H1 (cell line): ENCODE measurements around the gene APOL2. TPM values are rescaled to one million over a fixed set of nuclear protein-coding genes. Genes with fewer than 3 reads are reported as not detected.
A peak's percentile ranks its signal among the peaks of the same experiment; 100 is the strongest.

Source experiments
- CTCF ChIA-PET: fragments of 300-600 bp; sonication (Branson Sonifier 250); formaldehyde crosslinking; loops from one replicate; lab custom pipeline; 2021; ENCODE audit not compliant: partially characterized antibody; lab: Charles Lee
- POLR2A ChIA-PET: fragments of 300-600 bp; sonication (Branson Sonifier 250); formaldehyde crosslinking; loops from one replicate; lab custom pipeline; 2021; ENCODE audit warnings: inconsistent platforms; ENCODE audit not compliant: partially characterized antibody; lab: Charles Lee
- DNase-seq, 2 experiments: peaks; one replicate each; pipeline versions ENCODE4 v3.0.0 to v3.0.0-alpha.2; 2010 to 2022; ENCODE audit warnings: low spot score in 2 of 2, low read depth in 1 of 2, mixed read lengths in 1 of 2
- FAIRE-seq: peaks from 2 replicates; lab custom pipeline; 2011; peaks lifted over from hg19 to GRCh38; lab: Jason Lieb, UNC
- H2AFZ ChIP-seq: 2 replicates; pipeline ENCODE4 v1.8.1; 2012; ENCODE audit warnings: low read length, inconsistent platforms
- H2AK5ac ChIP-seq: 2 replicates; pipeline ENCODE4 v1.6.1; 2013; ENCODE audit warnings: low read depth, low read length
- H2BK120ac ChIP-seq: replicated peaks from 2 replicates; pipeline ENCODE3; 2013; ENCODE audit warnings: low read depth, low read length, inconsistent platforms
- H2BK12ac ChIP-seq: 2 replicates; pipeline ENCODE4 v1.6.1; 2013; ENCODE audit warnings: low read depth, low read length
- H2BK15ac ChIP-seq: 2 replicates; pipeline ENCODE4 v1.6.1; 2013; ENCODE audit warnings: low read length
- H2BK20ac ChIP-seq: 2 replicates; pipeline ENCODE4 v1.6.1; 2013; ENCODE audit warnings: low read length
- H2BK5ac ChIP-seq: 2 replicates; pipeline ENCODE4 v1.6.1; 2013; ENCODE audit warnings: low read depth, low read length
- H3K14ac ChIP-seq: 2 replicates; pipeline ENCODE4 v1.6.1; 2013; ENCODE audit warnings: inconsistent platforms; ENCODE audit not compliant: insufficient read length
- H3K18ac ChIP-seq: 2 replicates; pipeline ENCODE4 v1.6.1; 2013; ENCODE audit warnings: low read length; ENCODE audit errors: extremely low read depth
- H3K23ac ChIP-seq: 2 replicates; pipeline ENCODE4 v1.6.1; 2013; ENCODE audit warnings: inconsistent platforms; ENCODE audit not compliant: insufficient read length
- H3K23me2 ChIP-seq: 2 replicates; pipeline ENCODE4 v1.6.1; 2013; ENCODE audit warnings: low read depth, low read length
- H3K27ac ChIP-seq: 2 replicates; pipeline ENCODE4 v1.6.1; 2011; ENCODE audit warnings: low read depth, low read length, inconsistent platforms
- H3K27me3 ChIP-seq, 4 experiments: replicated peaks in 1 of 4; 1 replicate in 1 of 4; 2 replicates in 3 of 4; pipeline versions ENCODE4 v1.6.1 to v1.8.1; 2011 to 2013; ENCODE audit warnings: low read length in 3 of 4, mild to moderate bottlenecking in 3 of 4, inconsistent platforms in 2 of 4, mixed read lengths in 2 of 4, moderate library complexity in 1 of 4; ENCODE audit not compliant: control insufficient read depth in 3 of 4, insufficient read depth in 3 of 4; ENCODE audit errors: extremely low read depth in 1 of 4
- H3K36me3 ChIP-seq, 4 experiments: 2 replicates each; pipeline versions ENCODE4 v1.6.1 to v1.8.1; 2011 to 2013; ENCODE audit warnings: mild to moderate bottlenecking in 4 of 4, low read length in 3 of 4, moderate library complexity in 2 of 4, control low read depth in 1 of 4, inconsistent platforms in 1 of 4; ENCODE audit not compliant: insufficient read depth in 4 of 4, control insufficient read depth in 2 of 4
- H3K4ac ChIP-seq: replicated peaks from 2 replicates; pipeline ENCODE3; 2013; ENCODE audit warnings: low read length, low read depth, mixed read lengths, inconsistent platforms; ENCODE audit not compliant: insufficient read length
- H3K4me1 ChIP-seq, 4 experiments: replicated peaks in 1 of 4; 1 replicate in 1 of 4; 2 replicates in 3 of 4; pipeline versions ENCODE4 v1.6.1 to v1.8.1; 2011 to 2013; ENCODE audit warnings: low read length in 3 of 4, inconsistent platforms in 2 of 4, mixed read lengths in 1 of 4; ENCODE audit not compliant: insufficient read depth in 4 of 4, control insufficient read depth in 3 of 4
- H3K4me2 ChIP-seq, 2 experiments: 2 replicates each; pipeline versions ENCODE4 v1.6.1 to v1.8.1; 2011 to 2013; ENCODE audit warnings: low read depth in 2 of 2, low read length in 2 of 2, control low read depth in 1 of 2, inconsistent platforms in 1 of 2, mild to moderate bottlenecking in 1 of 2; ENCODE audit not compliant: insufficient read depth in 1 of 2
- H3K4me3 ChIP-seq, 4 experiments: fragments of 200-600, 300-600 bp in 1 of 4; sonication (generic), shearing (Covaris generic), sonication (Bioruptor Twin) in 1 of 4; 2 replicates each; pipeline versions ENCODE4 v1.5.1 to v1.8.1; 2011 to 2016; ENCODE audit warnings: low read length in 4 of 4, low read depth in 3 of 4, control low read depth in 2 of 4, inconsistent platforms in 2 of 4, mild to moderate bottlenecking in 2 of 4, mixed read lengths in 1 of 4, moderate library complexity in 1 of 4; ENCODE audit not compliant: insufficient read depth in 2 of 4; ENCODE audit errors: extremely low read depth in 1 of 4
- H3K56ac ChIP-seq: replicated peaks from 2 replicates; pipeline ENCODE3; 2013; ENCODE audit warnings: low read depth, mild to moderate bottlenecking, mixed read lengths, low read length, inconsistent platforms; ENCODE audit not compliant: insufficient read length
- H3K79me1 ChIP-seq: 2 replicates; pipeline ENCODE4 v1.6.1; 2013; ENCODE audit warnings: low read depth, low read length, control low read depth
- H3K79me2 ChIP-seq, 2 experiments: 2 replicates each; pipeline versions ENCODE4 v1.6.1 to v1.8.1; 2012 to 2013; ENCODE audit warnings: low read length in 2 of 2, mild to moderate bottlenecking in 2 of 2, inconsistent platforms in 1 of 2; ENCODE audit not compliant: insufficient read depth in 2 of 2, control insufficient read depth in 1 of 2
- H3K9ac ChIP-seq, 4 experiments: replicated peaks in 1 of 4; 1 replicate in 1 of 4; 2 replicates in 3 of 4; pipeline versions ENCODE4 v1.6.1 to v1.8.1; 2011 to 2013; ENCODE audit warnings: low read depth in 3 of 4, low read length in 3 of 4, control low read depth in 2 of 4, mild to moderate bottlenecking in 2 of 4, moderate library complexity in 2 of 4, inconsistent platforms in 1 of 4; ENCODE audit errors: extremely low read depth in 1 of 4
- H3K9me3 ChIP-seq, 2 experiments: 2 replicates each; pipeline versions ENCODE4 v1.6.1 to v1.8.1; 2012 to 2013; ENCODE audit warnings: mild to moderate bottlenecking in 2 of 2, moderate library complexity in 2 of 2, control low read depth in 1 of 2, inconsistent platforms in 1 of 2, low read depth in 1 of 2, low read length in 1 of 2, mixed read lengths in 1 of 2; ENCODE audit not compliant: insufficient read depth in 2 of 2
- H4K20me1 ChIP-seq, 2 experiments: replicated peaks in 1 of 2; 2 replicates each; pipeline versions ENCODE3 to v1.8.1; 2011 to 2013; ENCODE audit warnings: inconsistent platforms in 2 of 2, low read length in 2 of 2, mild to moderate bottlenecking in 1 of 2; ENCODE audit not compliant: insufficient read depth in 2 of 2, control insufficient read depth in 1 of 2
- H4K5ac ChIP-seq: 2 replicates; pipeline ENCODE4 v1.6.1; 2013; ENCODE audit warnings: low read length, low read depth, mixed read lengths, inconsistent platforms; ENCODE audit not compliant: insufficient read length
- H4K8ac ChIP-seq: 2 replicates; pipeline ENCODE4 v1.8.0; 2013; ENCODE audit warnings: mild to moderate bottlenecking, moderate library complexity, low read length, inconsistent platforms; ENCODE audit not compliant: insufficient read depth; ENCODE audit errors: extremely low read depth
- H4K91ac ChIP-seq: replicated peaks from 2 replicates; pipeline ENCODE3; 2013; ENCODE audit warnings: low read length, mixed read lengths, inconsistent platforms; ENCODE audit not compliant: insufficient read length
- GTF2F1 ChIP-seq: IDR thresholded peaks from 2 replicates; pipeline ENCODE4 v1.6.1; 2012; ENCODE audit warnings: low read depth, low read length, improper control_type of control experiment, borderline replicate concordance
- POLR2AphosphoS5 ChIP-seq: IDR thresholded peaks from 2 replicates; pipeline ENCODE4 v1.6.1; 2011; ENCODE audit warnings: low read depth, low read length
- SP4 ChIP-seq: IDR thresholded peaks from 2 replicates; pipeline ENCODE4 v1.6.1; 2012; ENCODE audit warnings: low read length, inconsistent platforms
- YY1 ChIP-seq: IDR thresholded peaks from 2 replicates; pipeline ENCODE4 v1.6.1; 2011; ENCODE audit warnings: low read depth, mild to moderate bottlenecking, low read length
- WGBS, 2 experiments: shearing (Covaris generic) in 1 of 2; methylation state at CpG; one replicate each; pipeline versions ENCODE4 v1.1.6 to v1.1.7; 2013 to 2015; ENCODE audit warnings: low lambda C conversion rate in 2 of 2, mixed read lengths in 2 of 2, inconsistent platforms in 1 of 2, low coverage in 1 of 2, missing lambda C conversion rate in 1 of 2; ENCODE audit not compliant: insufficient replicate concordance in 2 of 2, insufficient coverage in 1 of 2, insufficient read length in 1 of 2; ENCODE audit errors: extremely low coverage in 1 of 2, missing lambda C conversion rate in 1 of 2; 5-methylcytosine and 5-hydroxymethylcytosine counted together
- polyA plus RNA-seq, 7 experiments: library from polyadenylated mRNA; depleted of rRNA in 3 of 7; stranded (reverse) in 5 of 7; unstranded in 2 of 7; fragments of >200 nt in 5 of 7; fragments of 200-250 nt in 2 of 7; gene quantifications; 1 replicate in 5 of 7; 2 replicates in 1 of 7; 4 replicates in 1 of 7; pipeline versions ENCODE4 v1.2.1 to v1.2.3, GENCODE V29; 2011 to 2013; ENCODE audit warnings: missing spikeins in 2 of 7, mixed read lengths in 2 of 7
- total RNA-seq: library from RNA; stranded (reverse); fragmentation: NEBNext Ultra II Directional; extraction: Animal tissue kit (Norgen Biotek cat#: 25700); gene quantifications from 2 replicates; pipeline ENCODE4 v1.2.1, GENCODE V29; 2021

Gene APOL2
- total and polyA plus RNA-seq, 2 of the 8 experiments (the other 6 are each of a cell fraction or from before 2014, with no cell fraction given): 8.1 to 11.0 TPM

GRCh38 chr22:36253523-36254490 is 14.5 kb upstream of the APOL2 start:
- WGBS, 2 experiments: 75% methylated on average over 6 of the region's 7 CpGs; no CpG with 5 or more reads in 1 of the 2 experiments
- H3K79me1 ChIP-seq: no peaks in the 10 kb centered on the region
- no peak overlapping the region for H2BK12ac ChIP-seq
- H3K56ac ChIP-seq: no peak overlapping the region
- peaks cover 0 to 3% of the 10 kb centered on the region in 2 experiments; a peak in 1 of 4 replicates for H3K9me3 ChIP-seq
- no peak overlapping the region for H3K18ac ChIP-seq
- H2BK5ac ChIP-seq: no peak overlapping the region
- H4K20me1 ChIP-seq: no peaks in the 10 kb centered on the region
- no peaks in the 10 kb centered on the region; a peak in 1 of 7 replicates for H3K27me3 ChIP-seq
- ChIA-PET POLR2A (interaction anchor here (0.8 to 1.2 kb wide), 2 partner anchors 14 to 59 kb away, joined by 3 to 4 read pairs; partner anchors contain the start of gene APOL2), CTCF (interaction anchor here (0.6 to 3.9 kb wide), 7 partner anchors 8 to 217 kb away, joined by 3 to 30 read pairs (median 5); partner anchors contain the start of gene APOL2)
- H3K4me1 ChIP-seq: peaks cover 3 to 11% (median 5%) of the 10 kb centered on the region in 4 experiments; a peak in 6 of 7 replicates
- no peak overlapping the region for H3K4ac ChIP-seq
- H4K91ac ChIP-seq: no peak overlapping the region
- no peaks in the 10 kb centered on the region for H3K23me2 ChIP-seq
- no peaks in the 10 kb centered on the region for H3K79me2 ChIP-seq
- no peak overlapping the region for H3K14ac ChIP-seq
- H2BK15ac ChIP-seq: peak overlapping the region; percentile 46; the same call in 1 of the 2 replicates
- no peak overlapping the region for H3K27ac ChIP-seq
- no peak overlapping the region for H2BK120ac ChIP-seq
- DNase-seq: no peak
- no peaks in the 10 kb centered on the region for H3K36me3 ChIP-seq
- H3K4me2 ChIP-seq: no peak overlapping the region
- H4K8ac ChIP-seq: no peak overlapping the region
- no peak overlapping the region; a peak in 1 of 7 replicates for H3K9ac ChIP-seq
- no peak overlapping the region for H4K5ac ChIP-seq
- H3K23ac ChIP-seq: no peak overlapping the region
- H2AFZ ChIP-seq: no peak overlapping the region
- no peak overlapping the region for H3K4me3 ChIP-seq
- H2AK5ac ChIP-seq: no peak overlapping the region
- no peak for TF ChIP-seq GTF2F1
- no peak for TF ChIP-seq YY1
- no peak for TF ChIP-seq POLR2AphosphoS5
- no peak for TF ChIP-seq SP4
- no peak overlapping the region; the same call in 1 of the 2 replicates for H2BK20ac ChIP-seq
- no peak for FAIRE-seq
